ENCODE results near the gene UVRAG.

Gene UVRAG

DNA sequence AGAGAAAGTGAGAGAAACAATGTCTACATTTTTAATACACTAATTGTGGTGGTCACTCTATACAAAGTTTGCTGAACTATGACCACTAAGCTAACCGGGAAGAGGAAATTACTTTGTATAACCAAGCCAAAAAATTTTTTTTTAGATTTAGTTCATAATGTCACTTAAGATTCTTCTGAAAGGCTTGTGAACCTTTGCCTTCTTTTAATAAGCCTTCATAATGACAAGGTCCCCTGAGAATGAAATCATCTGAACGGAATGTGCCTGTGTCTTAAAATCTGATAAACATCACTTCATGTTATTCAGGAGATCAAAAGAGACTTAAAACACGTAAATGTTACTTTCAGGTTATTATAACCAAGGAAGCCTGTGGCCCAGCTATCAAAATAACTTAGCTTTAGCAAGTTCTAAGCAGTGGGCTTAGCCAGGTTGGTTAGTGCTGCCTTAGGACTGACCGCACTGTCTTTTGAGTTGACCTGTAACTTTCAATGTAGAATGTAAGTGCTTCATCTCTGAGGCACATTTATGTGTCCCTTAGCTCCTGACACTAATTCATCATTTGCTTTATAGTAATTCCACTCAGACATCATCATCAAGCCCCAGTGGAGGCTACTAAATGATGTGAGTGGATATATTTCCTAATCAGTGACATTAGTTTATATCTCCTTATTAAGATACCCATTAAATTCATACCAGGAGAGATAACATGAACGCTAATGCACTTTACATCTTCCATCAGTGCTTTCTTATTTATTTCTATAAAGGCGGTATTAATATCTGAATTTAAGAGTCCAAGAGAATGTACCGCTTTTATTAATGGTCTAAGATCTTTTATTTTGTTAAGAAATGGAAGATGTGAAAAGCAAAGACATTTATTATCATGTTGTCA, 268.8 kb downstream of the UVRAG start:
- no peak for DNase-seq

- no peak for DNase-seq
Observed at GRCh38 chr11:76085270-76085669, 270.3 kb downstream of the UVRAG start.

DNA sequence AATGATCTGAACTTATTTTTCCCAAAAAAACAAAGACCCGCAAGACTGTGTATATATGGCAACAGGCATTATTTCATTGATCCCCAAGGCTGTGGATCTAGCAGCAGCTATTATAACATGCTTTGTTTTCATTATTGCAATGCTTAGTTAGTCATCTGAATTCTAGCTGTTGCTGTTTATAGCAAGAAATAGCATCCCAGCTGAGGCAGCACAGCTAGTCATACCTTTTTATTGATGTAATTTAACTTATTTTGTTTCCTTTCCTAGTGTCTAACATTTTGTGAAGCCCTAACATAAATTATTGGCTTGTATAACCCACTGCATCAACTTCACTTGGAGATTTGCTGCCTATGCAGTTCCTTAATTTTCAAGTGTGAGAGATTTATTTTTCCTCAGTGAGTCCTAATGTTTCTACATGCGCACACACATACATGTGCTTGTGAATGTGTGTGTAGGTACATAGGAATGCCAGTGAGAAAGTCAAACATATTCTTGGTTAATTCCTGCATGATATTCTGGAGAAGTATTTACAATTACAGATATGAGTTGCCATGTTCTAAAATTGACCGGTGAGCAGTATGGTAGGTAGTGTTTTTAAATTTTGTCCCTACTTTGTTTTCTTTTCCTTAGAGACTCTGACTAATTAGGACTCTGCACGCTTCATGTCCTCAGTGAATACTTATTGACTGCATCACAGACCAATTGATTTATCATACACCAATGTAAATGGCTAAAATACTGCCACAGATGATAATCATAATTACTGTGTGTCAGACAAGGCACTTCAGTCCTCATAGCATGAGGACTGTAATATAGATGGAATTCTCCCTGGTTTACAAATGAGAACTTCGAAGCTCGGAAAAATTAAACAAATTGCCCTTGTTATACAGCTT, 272.0 kb downstream of the UVRAG start:
- DNase-seq: no peak

DNA sequence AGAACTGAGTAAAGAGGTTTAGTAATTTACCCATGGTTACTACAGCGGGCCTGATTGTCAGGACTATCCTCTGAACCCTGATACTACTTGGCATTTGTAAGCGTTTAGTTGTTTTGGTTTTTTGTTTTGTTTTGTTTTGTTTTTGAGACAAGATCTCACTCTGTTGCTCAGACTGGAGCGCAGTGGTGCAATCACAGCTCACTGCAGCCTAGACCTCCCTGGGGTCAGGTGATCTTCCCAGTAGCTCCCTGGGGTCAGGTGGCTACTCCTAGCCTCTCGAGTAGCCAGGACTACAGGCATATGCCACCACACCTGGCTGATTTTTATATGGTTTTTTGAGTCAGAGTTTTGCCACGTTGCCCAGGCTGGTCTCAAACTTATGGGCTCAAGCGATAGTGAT, 272.7 kb downstream of the UVRAG start:
- no peak for DNase-seq

DNA sequence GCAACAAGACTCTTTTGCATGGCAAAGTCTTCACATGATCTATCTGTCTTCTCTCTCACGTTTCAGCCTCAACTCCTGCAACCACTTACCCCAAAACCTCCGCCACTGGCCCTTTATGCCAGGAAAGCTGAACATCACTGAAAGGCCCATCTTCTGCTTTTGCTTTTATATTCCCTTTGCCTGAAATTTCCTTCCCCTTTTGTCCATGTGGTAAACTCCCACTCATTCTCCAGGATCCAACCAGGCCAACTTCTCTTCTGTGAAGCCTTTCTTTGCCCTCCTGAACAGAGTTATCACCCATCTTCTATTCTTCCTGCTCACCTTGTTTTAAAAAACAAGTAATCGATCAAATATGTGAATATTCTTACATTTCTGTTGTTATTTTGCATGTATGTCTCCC, 273.5 kb downstream of the UVRAG start:
- no peak for DNase-seq

DNA sequence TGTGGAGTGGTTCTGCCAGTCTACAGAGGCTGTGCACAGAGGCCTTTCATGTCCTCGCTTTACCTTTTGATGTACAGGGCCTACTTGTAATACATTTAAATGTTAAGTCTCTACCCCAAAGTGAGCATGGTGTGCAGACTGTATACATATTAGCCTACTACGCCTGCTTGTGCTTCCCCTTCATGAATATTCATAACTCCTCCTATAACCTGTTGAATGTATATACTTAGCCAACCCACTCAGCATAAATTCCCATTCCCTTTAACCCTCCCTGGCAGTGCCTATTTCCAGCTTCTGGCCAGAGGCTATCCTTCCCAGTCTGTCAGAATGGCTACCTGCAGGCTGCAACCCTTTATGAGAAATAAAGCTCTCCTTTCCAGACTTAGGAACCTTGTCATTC, 275.2 kb downstream of the UVRAG start:
- DNase-seq: no peak

DNA sequence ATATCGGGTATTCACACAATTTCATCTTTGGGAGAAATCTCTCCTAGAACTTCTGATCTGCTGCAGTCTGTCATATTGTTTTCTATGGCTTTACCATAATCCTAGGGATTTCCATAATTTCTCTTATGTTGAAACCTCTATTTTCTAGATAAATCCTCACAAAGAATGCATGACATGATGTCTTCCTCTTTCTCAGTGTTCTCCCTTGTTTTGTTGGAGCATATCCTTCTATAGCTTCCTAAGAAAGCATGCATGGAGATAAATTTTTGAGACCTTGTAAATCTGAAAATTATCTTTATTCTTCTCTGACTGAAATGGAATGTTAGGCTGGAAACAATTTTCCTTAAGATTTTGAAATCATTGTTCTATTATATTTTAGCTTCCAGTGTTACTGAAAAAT, 275.8 kb downstream of the UVRAG start:
- DNase-seq: no peak

GRCh38 chr11:76094740-76095139, 279.7 kb downstream of the UVRAG start:
- DNase-seq: no peak

GRCh38 chr11:76095891-76096290, 280.9 kb downstream of the UVRAG start:
- no peak for DNase-seq

DNA sequence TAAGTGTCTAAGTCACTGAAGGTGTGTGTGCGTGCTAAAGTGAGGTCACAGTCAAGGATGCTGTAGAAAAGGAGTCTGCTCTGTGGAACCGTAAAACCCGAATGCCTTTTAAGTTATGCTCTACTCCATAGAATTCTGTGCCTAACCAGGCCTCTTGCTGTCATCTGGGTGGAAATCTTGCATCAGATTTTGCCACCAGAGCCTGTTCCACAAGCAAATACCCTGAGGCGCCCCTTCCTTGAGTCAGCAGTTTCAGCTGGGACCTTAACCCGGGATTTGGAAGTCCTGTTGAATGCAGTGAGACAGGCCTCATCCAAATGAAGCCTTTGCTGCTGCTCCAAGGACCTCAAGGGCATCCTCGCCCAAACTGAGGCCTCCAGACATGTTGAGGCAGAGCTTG, 281.5 kb downstream of the UVRAG start:
- DNase-seq: no peak

DNA sequence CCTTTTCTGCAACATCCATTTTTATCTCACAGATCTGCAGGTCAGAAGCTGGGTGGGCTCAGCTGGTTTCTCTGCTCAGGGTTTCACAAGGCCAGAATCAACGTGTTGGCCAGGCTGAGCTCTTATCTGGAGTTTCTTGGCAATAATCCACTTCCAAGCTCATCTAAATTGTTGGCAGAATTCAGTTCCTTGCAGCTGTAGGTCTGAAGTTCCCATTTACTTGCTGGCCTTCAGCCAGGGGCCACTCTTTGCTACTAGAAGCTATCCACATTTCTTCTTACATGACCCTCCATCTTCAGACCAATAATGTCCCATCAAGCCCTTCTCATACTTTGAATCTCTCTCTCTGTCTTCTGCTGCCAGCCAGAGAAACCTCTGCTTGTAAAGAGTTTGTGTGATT, 287.8 kb downstream of the UVRAG start:
- DNase-seq: peak; percentile 68

DNA sequence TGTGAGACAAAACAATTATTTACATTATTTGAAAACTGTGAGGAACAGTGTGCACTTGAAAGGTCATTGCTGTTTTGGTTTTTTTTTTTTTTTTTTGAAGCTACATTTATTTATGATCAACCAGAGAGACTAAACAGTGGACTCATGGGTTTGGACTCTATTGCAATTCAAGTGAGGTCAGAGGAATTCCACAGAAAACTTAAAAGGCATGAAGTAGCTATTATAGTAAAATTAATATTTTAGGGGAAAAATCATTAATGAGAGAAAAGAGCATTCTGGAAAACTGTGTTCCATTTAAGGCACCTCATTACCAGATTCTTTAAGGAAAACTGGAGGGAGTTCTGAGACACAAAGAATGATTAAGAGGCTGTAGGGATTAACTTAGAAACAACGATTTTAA, 288.4 kb downstream of the UVRAG start:
- DNase-seq: no peak

DNA sequence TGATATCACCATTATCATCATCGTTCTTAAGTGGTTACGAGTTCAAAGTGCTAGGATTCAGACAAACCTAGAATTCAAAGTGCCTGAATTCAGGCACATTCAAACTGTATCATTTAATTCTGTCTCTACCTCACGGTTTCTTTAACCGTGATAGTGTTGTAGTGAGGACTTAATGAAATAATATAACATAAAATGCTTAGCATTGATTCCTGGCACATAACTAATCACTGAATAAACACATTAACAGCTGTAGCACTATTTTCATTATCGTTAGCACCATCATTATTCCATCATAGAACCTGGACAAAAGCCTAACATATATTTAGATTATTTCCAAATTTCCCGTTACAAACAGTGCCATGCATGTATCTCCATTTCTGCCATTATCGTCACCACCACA, 289.3 kb downstream of the UVRAG start:
- no peak for DNase-seq

GRCh38 chr11:76105637-76106036, 290.6 kb downstream of the UVRAG start:
- no peak for DNase-seq

- no peak for DNase-seq
Observed at GRCh38 chr11:76107971-76108370, 293.0 kb downstream of the UVRAG start.

- DNase-seq: no peak
Observed at GRCh38 chr11:76114238-76114637, 299.2 kb downstream of the UVRAG start.

DNA sequence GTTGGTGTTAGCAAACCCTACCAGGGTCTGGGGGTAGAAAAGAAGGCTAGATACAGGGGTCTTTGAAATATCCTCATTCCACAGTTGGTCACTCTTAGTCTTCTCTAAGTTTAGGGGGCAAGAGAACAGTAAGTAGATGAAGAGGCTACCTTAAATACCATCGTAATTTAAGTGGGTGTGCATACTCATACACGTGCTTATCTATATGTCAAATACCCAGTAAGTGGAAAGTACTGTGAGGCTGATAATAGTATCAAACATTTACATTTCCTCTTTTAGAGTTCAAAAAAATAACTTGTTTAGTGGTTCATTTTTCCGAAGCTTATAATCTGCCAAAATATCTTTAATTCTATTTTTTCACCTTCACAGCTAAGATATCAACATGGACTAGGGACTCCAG, 300.5 kb downstream of the UVRAG start:
- DNase-seq: no peak

GRCh38 chr11:76119032-76119431, 304.0 kb downstream of the UVRAG start:
- DNase-seq: no peak

DNA sequence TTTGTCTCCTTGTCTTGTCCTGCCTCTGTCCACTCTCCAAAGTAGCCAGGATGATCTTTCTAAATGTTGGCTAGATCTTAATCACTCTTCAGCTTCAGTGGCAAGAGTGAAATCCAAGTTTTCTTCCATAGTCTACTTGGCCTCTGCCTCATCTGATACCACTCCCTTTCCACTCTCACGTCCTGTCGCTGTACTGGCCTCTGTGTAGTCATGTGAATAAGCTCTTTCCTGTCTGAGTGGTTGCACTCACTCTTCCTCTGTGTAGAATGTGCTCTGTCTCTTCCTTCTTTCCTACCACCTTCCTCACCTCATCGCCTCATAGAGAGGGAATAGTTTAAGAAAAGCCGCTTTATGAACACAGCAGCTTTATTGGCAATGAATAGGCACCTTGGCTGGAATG, 304.8 kb downstream of the UVRAG start:
- DNase-seq: no peak

DNA sequence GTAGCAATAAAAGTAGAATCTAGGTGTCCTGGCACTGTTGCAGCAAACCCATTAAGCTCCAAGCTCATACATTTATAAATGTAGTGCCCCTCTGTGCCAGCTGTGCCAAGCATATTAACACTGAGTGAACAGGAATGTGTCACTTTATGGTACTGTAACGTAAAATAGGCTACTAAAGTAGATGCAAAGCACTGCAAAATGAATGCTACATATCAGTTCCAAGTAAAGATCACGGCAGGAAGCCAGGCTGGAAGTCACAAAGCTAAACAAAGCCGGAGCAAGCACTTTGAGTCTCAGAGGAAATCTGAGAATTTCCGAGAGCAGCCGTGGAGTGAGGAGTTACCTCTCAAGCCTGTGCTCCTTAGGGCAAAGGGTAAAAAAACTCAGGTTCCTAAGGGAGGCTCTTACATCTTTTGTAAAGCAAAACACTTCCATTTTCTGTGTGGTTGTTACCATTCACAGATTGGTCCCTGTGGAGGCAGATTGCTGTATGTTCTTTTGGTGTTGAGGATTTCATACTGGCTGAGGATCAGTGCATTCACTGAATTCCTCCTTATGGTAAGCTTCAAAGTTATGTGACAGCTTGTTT, 305.6 kb downstream of the UVRAG start:
- DNase-seq: no peak

DNA sequence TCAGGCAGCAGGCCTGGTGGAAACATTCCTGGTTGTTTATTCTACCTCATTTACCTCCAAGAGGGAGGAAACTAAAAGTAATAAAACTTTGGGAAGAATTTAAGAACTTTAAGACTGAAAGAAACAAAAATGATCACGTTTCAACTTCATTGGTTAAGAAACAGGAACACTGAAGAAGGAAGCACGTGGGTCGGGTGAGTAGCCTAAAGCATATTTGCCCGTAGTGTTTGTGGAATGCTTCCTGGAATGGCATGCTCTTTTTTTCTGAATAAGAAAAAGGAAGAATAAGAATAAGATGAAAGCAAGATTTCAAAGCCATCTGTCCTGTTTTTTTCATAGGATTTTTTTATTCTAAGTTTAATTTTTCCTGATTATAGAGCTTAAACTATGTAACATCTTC, 308.2 kb downstream of the UVRAG start:
- DNase-seq: no peak

DNA sequence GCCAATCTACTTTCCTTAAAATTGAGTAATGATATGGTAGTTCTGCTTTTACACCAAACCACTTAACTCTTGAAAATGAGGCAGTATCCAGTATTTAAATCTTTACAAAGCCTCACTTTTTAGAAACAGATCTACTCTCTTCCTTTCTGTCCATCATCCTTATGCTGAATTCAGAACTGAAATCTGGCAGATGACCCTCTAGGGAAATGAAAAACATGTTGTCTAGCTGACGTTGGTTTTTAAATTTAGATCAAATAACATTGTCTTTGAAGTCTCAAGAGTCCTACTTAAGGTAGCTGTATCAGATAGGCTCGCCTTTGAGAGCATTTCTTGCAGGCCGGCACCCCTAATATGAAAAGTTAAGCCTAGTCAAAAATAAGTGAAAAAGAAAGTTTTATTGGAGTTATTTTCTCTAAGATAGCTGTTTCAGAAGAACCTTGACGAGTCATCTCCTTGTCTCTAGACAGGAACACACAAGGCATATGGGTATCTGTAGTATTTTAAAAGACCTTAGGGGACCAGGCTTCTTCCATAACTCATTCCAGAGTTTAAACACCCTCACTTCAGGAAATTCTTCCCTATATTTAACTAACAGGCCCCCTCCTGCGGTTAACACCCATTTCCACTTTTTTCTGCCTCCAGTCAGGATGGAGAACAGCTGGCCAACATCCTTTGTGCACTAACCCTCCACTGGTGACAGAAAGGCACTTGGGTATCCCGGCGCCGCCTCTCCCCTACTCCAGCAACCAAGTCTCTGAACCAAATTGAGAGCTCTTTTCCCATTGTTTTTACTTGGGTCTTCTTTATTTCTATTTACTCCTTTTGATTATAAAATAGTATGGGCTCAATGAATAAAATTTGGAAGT, 310.1 kb downstream of the UVRAG start:
- DNase-seq: no peak

GRCh38 chr11:76129729-76130128, 314.7 kb downstream of the UVRAG start:
- DNase-seq: no peak

All from NCI-H226 (cell line).